Heart left ventricle (tissue), 13 donors: ENCODE results near the gene GALNT10.

Experiments used
- POLR2A ChIP-seq, 2 donors: fragments of 450-650 bp; IDR thresholded peaks; one replicate each; pipeline ENCODE4 v1.6.1; 2017; ENCODE audit warnings: antibody characterized with exemption in 2 of 2, mild to moderate bottlenecking in 2 of 2, moderate library complexity in 2 of 2
- TF ChIP-seq, protein P1 (sequence below), 12 donors: fragments of 200-600 bp; sonication (generic) in 4 of 12; IDR thresholded peaks; one replicate each; pipeline versions ENCODE4 v1.5.0 to v1.8.0; 2018 to 2022; ENCODE audit warnings: antibody characterized with exemption in 12 of 12, mild to moderate bottlenecking in 5 of 12
- donor health status: ischemic (EF 13 %, LVEDD 7.1; RV severe dilation, severe dysfunction).
- donor health status: DM: no; HTN: yes; CAD: no.
- donor health status: DM: no; HTN: no; CAD: no.
- donor health status: ischemic (EF 25% LVEDD 6.9; RV normal size, moderate dysfunction).
- donor health status: ischemic (EF 25% LVEDD 5.7; RV mildly dilated, moderate dysfunction).
- donor health status: ischemic (EF 35%, LVEDD 5.7; RV mildly dilated, moderate dysfunction).
- donor health status: nonischemic (EF 11% LVEDD 7.7; RV severe dilation, severe dysfunction).
- donor health status: DM: yes; HTN: yes; CAD: no.
- donor health status: PGD.
- donor health status: ischemic (EF 29% LVEDD 5.4; RV normal size, mild dysfunction).
- donor health status: nonischemic (EF 23%, LVEDD 6.1; RV moderate dilation, normal function).

DNA sequence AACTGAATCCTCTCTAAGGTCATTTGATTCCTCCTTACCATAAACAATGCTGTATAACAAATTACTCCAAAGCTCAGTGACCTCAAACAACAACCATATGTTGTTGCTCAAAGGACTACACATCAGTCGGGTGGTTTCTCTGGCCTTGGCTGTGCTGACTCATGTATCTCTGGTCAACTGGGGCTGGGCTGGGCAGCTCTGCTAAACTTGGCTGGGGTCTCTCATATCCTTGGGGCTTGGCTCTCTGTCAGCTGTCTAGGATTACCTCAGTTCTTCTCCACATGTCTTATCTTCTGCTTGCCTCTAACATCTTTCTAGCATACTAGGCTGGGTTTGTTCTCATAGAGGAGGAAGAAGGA, 86.4 kb downstream of the GALNT10 start:
- TF ChIP-seq, protein P1, sequence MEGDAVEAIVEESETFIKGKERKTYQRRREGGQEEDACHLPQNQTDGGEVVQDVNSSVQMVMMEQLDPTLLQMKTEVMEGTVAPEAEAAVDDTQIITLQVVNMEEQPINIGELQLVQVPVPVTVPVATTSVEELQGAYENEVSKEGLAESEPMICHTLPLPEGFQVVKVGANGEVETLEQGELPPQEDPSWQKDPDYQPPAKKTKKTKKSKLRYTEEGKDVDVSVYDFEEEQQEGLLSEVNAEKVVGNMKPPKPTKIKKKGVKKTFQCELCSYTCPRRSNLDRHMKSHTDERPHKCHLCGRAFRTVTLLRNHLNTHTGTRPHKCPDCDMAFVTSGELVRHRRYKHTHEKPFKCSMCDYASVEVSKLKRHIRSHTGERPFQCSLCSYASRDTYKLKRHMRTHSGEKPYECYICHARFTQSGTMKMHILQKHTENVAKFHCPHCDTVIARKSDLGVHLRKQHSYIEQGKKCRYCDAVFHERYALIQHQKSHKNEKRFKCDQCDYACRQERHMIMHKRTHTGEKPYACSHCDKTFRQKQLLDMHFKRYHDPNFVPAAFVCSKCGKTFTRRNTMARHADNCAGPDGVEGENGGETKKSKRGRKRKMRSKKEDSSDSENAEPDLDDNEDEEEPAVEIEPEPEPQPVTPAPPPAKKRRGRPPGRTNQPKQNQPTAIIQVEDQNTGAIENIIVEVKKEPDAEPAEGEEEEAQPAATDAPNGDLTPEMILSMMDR (IDR thresholded peaks at IDR 0.05), result no peak
- TF ChIP-seq POLR2A (IDR thresholded peaks at IDR 0.05), result no peak
